DND-41 (cell line): Measurements from ENCODE around the gene ARHGAP4.

Experiments
- CTCF ChIP-seq: IDR thresholded peaks from 2 replicates; pipeline ENCODE4 v1.5.1; 2012; ENCODE audit warnings: borderline replicate concordance, low read length, moderate library complexity, mild to moderate bottlenecking; ENCODE audit not compliant: poor library complexity, severe bottlenecking; ENCODE audit errors: extremely low read depth
- EZH2 ChIP-seq: IDR thresholded peaks from 3 replicates; pipeline ENCODE4 v1.6.1; 2012; ENCODE audit warnings: borderline replicate concordance, low read depth, mild to moderate bottlenecking, moderate library complexity, low read length, inconsistent platforms; ENCODE audit not compliant: severe bottlenecking

DNA sequence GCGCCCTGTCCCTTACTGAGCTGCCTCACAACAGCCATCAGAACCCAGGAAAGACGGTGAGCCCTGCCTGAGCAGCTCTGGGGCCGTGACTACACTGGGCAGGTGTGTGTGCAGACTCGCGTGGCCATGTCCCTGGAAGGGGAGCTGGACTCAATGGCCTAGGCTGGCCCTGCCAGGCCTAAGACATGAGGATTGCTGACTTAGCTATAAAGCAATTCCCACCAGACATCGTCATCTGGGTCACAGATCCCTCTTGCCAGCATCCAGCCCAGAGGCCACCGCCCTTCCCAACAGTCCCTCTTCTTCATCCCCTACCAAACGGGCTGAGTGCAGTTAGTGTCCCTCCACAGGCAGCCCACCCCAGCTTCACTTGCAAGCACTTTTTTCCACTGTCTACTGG lies 5.1 kb upstream of the ARHGAP4 start:
- TF ChIP-seq CTCF, result no peak
- no peak for TF ChIP-seq EZH2
